Mesothelial cell of epicardium (in vitro differentiated cells): ENCODE results near the gene TASOR2. TPM values are rescaled to one million over a fixed set of nuclear protein-coding genes. Genes with fewer than 3 reads are reported as not detected.

Experiments used
- DNase-seq, 2 experiments: peaks; one replicate each; pipeline ENCODE4 v3.0.0; 2021; ENCODE audit warnings: low spot score in 2 of 2; ENCODE audit not compliant: unreplicated experiment in 2 of 2
- H3K27ac Mint-ChIP-seq: 2 replicates; pipeline ENCODE4 v1.8.0; 2021; ENCODE audit warnings: mixed read lengths
- H3K27me3 Mint-ChIP-seq: 2 replicates; pipeline ENCODE4 v1.8.0; 2021; ENCODE audit warnings: low read depth, mixed read lengths
- H3K36me3 Mint-ChIP-seq: 2 replicates; pipeline ENCODE4 v1.8.0; 2021; ENCODE audit warnings: mixed read lengths
- H3K4me1 Mint-ChIP-seq: 2 replicates; pipeline ENCODE4 v1.8.0; 2021; ENCODE audit warnings: mixed read lengths
- H3K4me3 Mint-ChIP-seq: 2 replicates; pipeline ENCODE4 v1.8.0; 2021; ENCODE audit warnings: mild to moderate bottlenecking, moderate library complexity, mixed read lengths
- H3K9me3 Mint-ChIP-seq: 2 replicates; pipeline ENCODE4 v1.8.0; 2021; ENCODE audit warnings: mixed read lengths
- CTCF ChIP-seq: fragments of 200-600 bp; sonication (generic); IDR thresholded peaks from one replicate; pipeline ENCODE4 v1.5.0; 2021; ENCODE audit warnings: antibody characterized with exemption; ENCODE audit not compliant: unreplicated experiment
- total RNA-seq: library from RNA; stranded (reverse); gene quantifications from 3 replicates; pipeline ENCODE4 v1.2.1, GENCODE V29; 2021

Gene TASOR2
- total RNA-seq, 1 donor from 2014 or later = 90.1 TPM

GRCh38 chr10:5663692-5664427 lies 20.8 kb upstream of the TASOR2 start:
- Mint-ChIP-seq H3K4me1 (peaks cover 30% of the 10 kb centered on the region), H3K27ac (peak overlapping the region; percentile 18), H3K27me3 (no peaks in the 10 kb centered on the region)

GRCh38 chr10:5665373-5666007 lies 19.1 kb upstream of the TASOR2 start:
- H3K27me3 Mint-ChIP-seq = no peaks in the 10 kb centered on the region
- H3K27ac Mint-ChIP-seq = peak overlapping the region; percentile 11
- H3K4me3 Mint-ChIP-seq = peak overlapping the region; percentile 86
- TF ChIP-seq CTCF = no peak
- no peaks in the 10 kb centered on the region for H3K9me3 Mint-ChIP-seq
- peaks cover 24% of the 10 kb centered on the region for H3K4me1 Mint-ChIP-seq
- DNase-seq = no peak
- no peaks in the 10 kb centered on the region for H3K36me3 Mint-ChIP-seq

More at GRCh38 chr10:5663692-5664427, 20.8 kb upstream of the TASOR2 start:
- H3K4me3 Mint-ChIP-seq = peak overlapping the region; percentile 28
- TF ChIP-seq CTCF = no peak
- DNase-seq = no peak
- H3K9me3 Mint-ChIP-seq = no peaks in the 10 kb centered on the region
- H3K36me3 Mint-ChIP-seq = no peaks in the 10 kb centered on the region

DNA sequence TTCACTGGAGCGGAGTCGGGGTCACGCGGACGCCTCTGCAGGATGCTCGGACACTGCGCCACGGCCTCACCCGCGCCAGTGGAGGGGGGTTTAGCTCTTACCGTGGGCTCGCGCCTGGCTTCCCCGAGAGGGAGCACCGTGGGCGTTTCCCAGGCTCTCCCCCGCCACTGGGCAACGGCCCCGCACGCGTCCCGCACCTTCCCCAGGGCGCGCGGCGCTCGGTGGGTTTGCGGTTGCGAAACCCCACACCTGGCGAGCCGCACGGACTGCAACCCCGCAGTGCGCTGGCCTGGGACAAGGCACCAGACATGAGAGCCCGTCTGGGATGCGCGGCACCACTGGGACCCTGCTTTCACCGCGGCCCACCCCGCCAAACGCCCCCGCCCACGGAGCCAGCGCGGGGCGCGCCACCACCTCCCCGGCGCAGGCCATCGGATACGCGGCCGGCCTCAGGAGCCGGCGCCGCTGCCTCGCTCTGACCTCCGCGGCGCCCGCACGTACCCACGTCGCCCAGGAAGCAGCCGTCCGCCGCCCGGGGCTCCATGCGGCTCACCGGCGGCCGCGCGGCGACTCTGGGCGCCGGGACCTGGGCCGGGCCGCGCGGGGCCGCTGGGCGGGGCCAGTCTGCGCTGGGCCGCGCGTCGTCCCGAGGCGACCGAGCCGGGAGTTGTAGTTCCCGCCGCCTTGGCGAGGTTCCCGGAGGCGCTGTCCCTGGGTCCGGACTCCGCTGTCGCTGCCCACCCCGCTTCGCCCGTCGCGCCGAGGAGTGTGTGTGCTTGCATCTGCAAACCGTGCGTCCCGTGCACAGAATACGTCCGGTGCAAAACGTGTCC lies 18.4 kb upstream of the TASOR2 start, which contains the start of gene ASB13:
Gene ASB13 (minus strand): TSS at position 588 of the 833 bp plus-strand sequence. CDS start 44 bp downstream, at position 544.
- DNase-seq = peak; percentile 53 to 70
- Mint-ChIP-seq H3K27me3 (no peaks in the 10 kb centered on the region), H3K9me3 (no peaks in the 10 kb centered on the region), H3K4me1 (peaks cover 24% of the 10 kb centered on the region), H3K4me3 (peak within 1 kb of the TSS; percentile 86), H3K36me3 (no peaks in the 10 kb centered on the region), H3K27ac (peak within 1 kb of the TSS; percentile 57)
- TF ChIP-seq CTCF = no peak

GRCh38 chr10:5666841-5667630 lies 17.6 kb upstream of the TASOR2 start:
- Mint-ChIP-seq H3K9me3 (no peaks in the 10 kb centered on the region), H3K36me3 (no peaks in the 10 kb centered on the region), H3K27me3 (no peaks in the 10 kb centered on the region), H3K27ac (peak overlapping the region; percentile 57), H3K4me1 (peaks cover 24% of the 10 kb centered on the region), H3K4me3 (peak overlapping the region; percentile 86)
- DNase-seq = no peak
- no peak for TF ChIP-seq CTCF

DNA sequence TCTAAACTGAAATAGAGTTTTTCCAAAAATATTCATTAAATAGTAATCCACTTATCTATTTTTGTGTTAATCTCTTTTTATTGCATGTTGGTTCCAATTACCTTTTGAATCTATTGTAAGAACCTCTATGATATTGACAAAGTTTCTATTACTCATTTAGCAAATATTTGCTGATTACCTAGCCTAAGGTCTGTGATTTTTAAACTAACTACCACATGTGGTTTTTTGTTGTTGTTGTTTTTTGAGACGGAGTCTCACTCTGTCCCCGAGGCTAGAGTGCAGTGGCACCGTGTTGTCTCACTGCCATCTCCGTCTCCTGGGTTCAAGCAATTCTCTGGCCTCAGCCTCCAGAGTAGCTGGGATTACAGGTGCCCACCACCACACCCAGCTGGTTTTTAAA lies 16.2 kb upstream of the TASOR2 start:
- H3K27ac Mint-ChIP-seq = no peak overlapping the region
- H3K9me3 Mint-ChIP-seq = peaks cover 2% of the 10 kb centered on the region
- no peaks in the 10 kb centered on the region for H3K36me3 Mint-ChIP-seq
- H3K4me3 Mint-ChIP-seq = no peak overlapping the region
- H3K4me1 Mint-ChIP-seq = peaks cover 20% of the 10 kb centered on the region
- TF ChIP-seq CTCF = no peak
- H3K27me3 Mint-ChIP-seq = no peaks in the 10 kb centered on the region
- no peak for DNase-seq
